Muscle of back (tissue), 13 donors: Measurements from ENCODE around the gene HS6ST3. TPM values are rescaled to one million over a fixed set of nuclear protein-coding genes. Genes with fewer than 3 reads are reported as not detected.
"Not testable (repeated sequence)": the region's sequence is repeated elsewhere in the genome, so short reads cannot be mapped to it uniquely, and the experiment has no call there.

Experiments
- DNase-seq, 3 donors: peaks; one replicate each; pipeline versions ENCODE4 v3.0.0 to v3.0.0-alpha.2; 2013
- long read RNA-seq, 9 donors: transcript quantifications; one replicate each; lab custom pipeline, GENCODE V29; 2026
- polyA plus RNA-seq, 10 donors: library from polyadenylated mRNA; unstranded; fragments of 120-200 nt; gene quantifications; one replicate each; pipeline ENCODE4 v1.2.1, GENCODE V29; 2013; ENCODE audit not compliant: insufficient read length in 10 of 10

HS6ST3 gene
- polyA plus RNA-seq = 1 to 10 TPM in 1 of 10 donors, under 1 TPM in 9; 0.13 to 2.0 (median 0.40) TPM
- long read RNA-seq, donor 1, full-length matches to known transcripts = 1 of 1 reads
- long read RNA-seq, donor 1, partial matches to known transcripts = 0 of 1 reads
- long read RNA-seq, donor 1, other reads (novel, unspliced or antisense) = 0 of 1 reads
- long read RNA-seq, donor 2 = 0 reads
- long read RNA-seq, donor 3, full-length matches to known transcripts = 3 of 3 reads
- long read RNA-seq, donor 3, partial matches to known transcripts = 0 of 3 reads
- long read RNA-seq, donor 3, other reads (novel, unspliced or antisense) = 0 of 3 reads
- long read RNA-seq, donor 4, full-length matches to known transcripts = 1 of 1 reads
- long read RNA-seq, donor 4, partial matches to known transcripts = 0 of 1 reads
- long read RNA-seq, donor 4, other reads (novel, unspliced or antisense) = 0 of 1 reads
- long read RNA-seq, donor 5, full-length matches to known transcripts = 1 of 1 reads
- long read RNA-seq, donor 5, partial matches to known transcripts = 0 of 1 reads
- long read RNA-seq, donor 5, other reads (novel, unspliced or antisense) = 0 of 1 reads
- long read RNA-seq, donor 6 = 0 reads
- long read RNA-seq, donor 7, full-length matches to known transcripts = 3 of 3 reads
- long read RNA-seq, donor 7, partial matches to known transcripts = 0 of 3 reads
- long read RNA-seq, donor 7, other reads (novel, unspliced or antisense) = 0 of 3 reads
- long read RNA-seq, donor 8, full-length matches to known transcripts = 3 of 3 reads
- long read RNA-seq, donor 8, partial matches to known transcripts = 0 of 3 reads
- long read RNA-seq, donor 8, other reads (novel, unspliced or antisense) = 0 of 3 reads
- long read RNA-seq, donor 9 = 0 reads

GRCh38 chr13:96089749-96090239 lies at the start of gene HS6ST3:
Gene HS6ST3 (plus strand): TSS chr13:96090107.
- DNase-seq = peak in 2 of 3 donors; percentile 10 to 50

GRCh38 chr13:96041326-96042110 lies 48.4 kb upstream of the HS6ST3 start:
- no peak for DNase-seq

- DNase-seq = no peak
These were observed 45.7 kb upstream of the HS6ST3 start for GRCh38 chr13:96044238-96044637.

- DNase-seq = not testable (repeated sequence)
These were observed 43.3 kb upstream of the HS6ST3 start for GRCh38 chr13:96046449-96047126.

GRCh38 chr13:96050955-96051354 lies 39.0 kb upstream of the HS6ST3 start:
- not testable (repeated sequence) for DNase-seq

GRCh38 chr13:96051491-96051890 lies 38.4 kb upstream of the HS6ST3 start:
- DNase-seq = not testable (repeated sequence)

GRCh38 chr13:96051946-96052345 lies 38.0 kb upstream of the HS6ST3 start:
- not testable (repeated sequence) for DNase-seq

GRCh38 chr13:96052656-96053002 lies 37.3 kb upstream of the HS6ST3 start:
- peak in 1 of 3 donors; percentile 24 for DNase-seq

- peak; percentile 91 to 98 (median 96) for DNase-seq
These were observed 36.8 kb upstream of the HS6ST3 start, which contains the start of gene UGGT2 for GRCh38 chr13:96053003-96053703. Gene UGGT2 (minus strand): TSS chr13:96053401. CDS start chr13:96053312, 89 bp downstream.

- no peak for DNase-seq
These were observed 24.1 kb upstream of the HS6ST3 start for GRCh38 chr13:96065849-96066248.

- no peak for DNase-seq
These were observed 21.2 kb upstream of the HS6ST3 start for GRCh38 chr13:96068729-96069128.

- DNase-seq = no peak
These were observed 18.4 kb upstream of the HS6ST3 start for GRCh38 chr13:96071504-96071903.

- no peak for DNase-seq
These were observed 17.5 kb upstream of the HS6ST3 start for GRCh38 chr13:96072392-96072791.

- no peak for DNase-seq
These were observed 13.9 kb upstream of the HS6ST3 start for GRCh38 chr13:96075953-96076543.

GRCh38 chr13:96080676-96081075 lies 9.2 kb upstream of the HS6ST3 start:
- DNase-seq = no peak

GRCh38 chr13:96081888-96082287 lies 8.0 kb upstream of the HS6ST3 start:
- no peak for DNase-seq

- DNase-seq = no peak
These were observed 7.3 kb upstream of the HS6ST3 start for GRCh38 chr13:96082640-96083039.

GRCh38 chr13:96086736-96087135 lies 3.2 kb upstream of the HS6ST3 start:
- no peak for DNase-seq

- DNase-seq = no peak
These were observed 768 bp upstream of the HS6ST3 start for GRCh38 chr13:96089139-96089538.
